Nephron progenitor cell (in vitro differentiated cells): Measurements from ENCODE around the gene ARGFX.

Experiments used
- DNase-seq: peaks from one replicate; pipeline ENCODE4 v3.0.0; 2021
- H3K27ac Mint-ChIP-seq: 2 replicates; pipeline ENCODE4 v1.8.0; 2021; ENCODE audit warnings: mild to moderate bottlenecking, moderate library complexity, mixed read lengths
- H3K27me3 Mint-ChIP-seq: 2 replicates; pipeline ENCODE4 v1.8.0; 2021; ENCODE audit warnings: mild to moderate bottlenecking, low read depth, mixed read lengths; ENCODE audit not compliant: poor library complexity
- H3K36me3 Mint-ChIP-seq: 2 replicates; pipeline ENCODE4 v1.8.0; 2021; ENCODE audit warnings: low read depth, mixed read lengths
- H3K4me1 Mint-ChIP-seq: 2 replicates; pipeline ENCODE4 v1.8.0; 2021; ENCODE audit warnings: mixed read lengths
- H3K4me3 Mint-ChIP-seq: 2 replicates; pipeline ENCODE4 v1.8.0; 2021; ENCODE audit warnings: mild to moderate bottlenecking, moderate library complexity, mixed read lengths
- H3K9me3 Mint-ChIP-seq: 2 replicates; pipeline ENCODE4 v1.8.0; 2021; ENCODE audit warnings: mild to moderate bottlenecking, moderate library complexity, mixed read lengths
- TF ChIP-seq, protein P1 (sequence below): fragments of 200-600 bp; sonication (generic); IDR thresholded peaks from 2 replicates; pipeline ENCODE4 v1.5.0; 2021; ENCODE audit warnings: antibody characterized with exemption

The ARGFX gene

DNA sequence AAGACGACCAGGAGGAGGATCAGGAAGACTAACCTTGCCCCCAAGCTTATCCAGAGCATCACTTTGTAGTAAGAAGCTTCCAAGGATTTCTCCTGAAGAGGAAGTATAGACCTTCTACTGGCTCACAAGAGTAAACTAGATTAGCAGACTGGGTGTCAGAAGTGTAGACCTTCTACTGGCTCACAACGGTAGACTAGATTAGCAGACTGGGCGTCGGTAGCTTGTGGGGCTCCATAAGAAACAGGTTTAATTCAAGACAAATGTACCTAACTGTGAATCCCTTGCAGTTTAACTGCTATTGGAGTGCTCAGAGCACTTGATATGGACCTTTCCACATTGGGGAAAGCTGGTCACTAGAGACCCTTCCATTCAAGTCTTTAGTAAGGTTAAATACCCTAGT, 38.4 kb downstream of the ARGFX start:
- Mint-ChIP-seq H3K27ac (no peak overlapping the region), H3K9me3 (no peaks in the 10 kb centered on the region), H3K27me3 (no peaks in the 10 kb centered on the region), H3K4me1 (no peaks in the 10 kb centered on the region), H3K36me3 (no peaks in the 10 kb centered on the region), H3K4me3 (no peak overlapping the region)
- no peak for DNase-seq
- TF ChIP-seq, protein P1, sequence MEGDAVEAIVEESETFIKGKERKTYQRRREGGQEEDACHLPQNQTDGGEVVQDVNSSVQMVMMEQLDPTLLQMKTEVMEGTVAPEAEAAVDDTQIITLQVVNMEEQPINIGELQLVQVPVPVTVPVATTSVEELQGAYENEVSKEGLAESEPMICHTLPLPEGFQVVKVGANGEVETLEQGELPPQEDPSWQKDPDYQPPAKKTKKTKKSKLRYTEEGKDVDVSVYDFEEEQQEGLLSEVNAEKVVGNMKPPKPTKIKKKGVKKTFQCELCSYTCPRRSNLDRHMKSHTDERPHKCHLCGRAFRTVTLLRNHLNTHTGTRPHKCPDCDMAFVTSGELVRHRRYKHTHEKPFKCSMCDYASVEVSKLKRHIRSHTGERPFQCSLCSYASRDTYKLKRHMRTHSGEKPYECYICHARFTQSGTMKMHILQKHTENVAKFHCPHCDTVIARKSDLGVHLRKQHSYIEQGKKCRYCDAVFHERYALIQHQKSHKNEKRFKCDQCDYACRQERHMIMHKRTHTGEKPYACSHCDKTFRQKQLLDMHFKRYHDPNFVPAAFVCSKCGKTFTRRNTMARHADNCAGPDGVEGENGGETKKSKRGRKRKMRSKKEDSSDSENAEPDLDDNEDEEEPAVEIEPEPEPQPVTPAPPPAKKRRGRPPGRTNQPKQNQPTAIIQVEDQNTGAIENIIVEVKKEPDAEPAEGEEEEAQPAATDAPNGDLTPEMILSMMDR = no peak
